ENCODE measurements around the gene MOB2.

Gene MOB2

DNA sequence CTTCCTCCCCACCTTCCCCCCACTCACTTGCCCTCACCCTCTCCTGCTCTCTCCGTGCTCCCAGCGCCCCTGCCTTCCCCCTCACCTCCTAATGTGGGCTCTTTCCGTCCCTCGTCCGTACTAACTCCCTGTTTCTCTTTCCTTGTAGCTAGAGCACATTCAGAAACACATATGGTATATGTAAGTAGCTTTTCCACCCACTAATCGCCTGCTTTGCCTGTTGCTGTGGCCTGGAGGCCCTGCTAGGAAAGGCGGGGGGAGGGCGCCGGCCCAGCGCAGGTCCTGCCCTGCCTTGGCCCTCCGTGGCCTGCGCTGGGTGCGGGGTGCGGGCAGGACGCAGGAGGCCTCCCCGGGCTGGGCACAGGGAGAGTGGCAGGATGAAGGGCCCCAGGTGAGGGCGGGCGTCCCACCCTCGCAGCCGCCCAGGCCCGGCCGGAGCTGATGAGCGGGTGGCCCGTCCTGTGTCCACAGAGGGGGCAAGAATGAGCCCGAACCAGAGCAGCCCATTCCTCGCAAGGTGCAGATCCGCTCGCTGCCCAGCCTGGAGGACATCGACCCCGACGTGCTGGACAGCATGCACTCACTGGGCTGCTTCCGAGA is 41.7 kb downstream of the MOB2 start:
- TF ChIP-seq, protein P1, sequence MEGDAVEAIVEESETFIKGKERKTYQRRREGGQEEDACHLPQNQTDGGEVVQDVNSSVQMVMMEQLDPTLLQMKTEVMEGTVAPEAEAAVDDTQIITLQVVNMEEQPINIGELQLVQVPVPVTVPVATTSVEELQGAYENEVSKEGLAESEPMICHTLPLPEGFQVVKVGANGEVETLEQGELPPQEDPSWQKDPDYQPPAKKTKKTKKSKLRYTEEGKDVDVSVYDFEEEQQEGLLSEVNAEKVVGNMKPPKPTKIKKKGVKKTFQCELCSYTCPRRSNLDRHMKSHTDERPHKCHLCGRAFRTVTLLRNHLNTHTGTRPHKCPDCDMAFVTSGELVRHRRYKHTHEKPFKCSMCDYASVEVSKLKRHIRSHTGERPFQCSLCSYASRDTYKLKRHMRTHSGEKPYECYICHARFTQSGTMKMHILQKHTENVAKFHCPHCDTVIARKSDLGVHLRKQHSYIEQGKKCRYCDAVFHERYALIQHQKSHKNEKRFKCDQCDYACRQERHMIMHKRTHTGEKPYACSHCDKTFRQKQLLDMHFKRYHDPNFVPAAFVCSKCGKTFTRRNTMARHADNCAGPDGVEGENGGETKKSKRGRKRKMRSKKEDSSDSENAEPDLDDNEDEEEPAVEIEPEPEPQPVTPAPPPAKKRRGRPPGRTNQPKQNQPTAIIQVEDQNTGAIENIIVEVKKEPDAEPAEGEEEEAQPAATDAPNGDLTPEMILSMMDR (IDR thresholded peaks at IDR 0.05; ENCODE audit: low read depth, low read length): no peak
- DNase-seq (ENCODE audit: low read depth, low spot score): no peak
- in situ Hi-C loops (cut with HindIII; ENCODE audit: low sequenced_read_pairs): no loop called here
- H3K4me3 ChIP-seq (ENCODE audit: low read depth, low read length): no peak overlapping the region

DNA sequence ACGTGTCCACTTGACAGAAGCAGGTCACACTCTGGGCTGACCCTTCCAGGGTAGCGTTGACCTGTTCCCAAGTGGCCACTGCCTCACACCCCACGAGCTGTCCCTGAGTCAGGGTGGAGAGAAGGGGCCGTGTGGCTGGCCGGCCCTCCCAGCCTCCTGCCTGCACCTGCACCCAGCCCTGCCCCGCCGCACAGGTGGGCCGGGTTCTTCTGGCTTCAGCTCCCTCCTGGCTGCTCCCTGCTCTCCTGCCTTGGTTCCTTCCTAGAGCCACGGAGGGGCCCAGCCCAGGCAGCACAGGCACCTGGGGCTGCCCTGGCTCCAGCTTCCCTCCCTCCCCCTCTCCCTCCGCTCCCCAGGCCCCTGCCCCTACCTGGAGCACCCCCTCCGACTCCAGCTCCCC is 42.3 kb downstream of the MOB2 start:
- DNase-seq (ENCODE audit: low read depth, low spot score): no peak
- in situ Hi-C loops (cut with HindIII; ENCODE audit: low sequenced_read_pairs): no loop called here
- TF ChIP-seq, protein P1 (IDR thresholded peaks at IDR 0.05; ENCODE audit: low read depth, low read length): no peak
- no peak overlapping the region for H3K4me3 ChIP-seq (ENCODE audit: low read depth, low read length)

DNA sequence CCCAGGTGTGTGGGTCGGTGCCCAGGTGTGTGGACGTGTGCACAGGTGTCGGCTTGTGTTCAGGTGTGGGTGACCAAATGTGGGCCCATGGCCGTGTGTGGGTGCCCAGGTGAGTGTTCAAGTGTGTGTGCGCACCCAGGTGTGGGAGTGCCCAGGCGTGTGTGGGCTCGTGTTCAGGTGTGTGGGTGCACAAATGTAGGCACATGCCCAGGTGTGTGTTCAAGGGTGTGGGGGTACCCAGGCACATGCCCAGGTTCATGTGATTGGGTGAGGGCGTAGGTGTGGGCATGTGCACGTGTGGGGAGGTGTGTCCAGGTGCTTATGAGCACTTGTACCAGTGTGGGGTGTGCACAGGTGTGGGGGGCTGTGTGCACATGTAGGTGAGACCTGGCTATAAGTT is 42.8 kb downstream of the MOB2 start:
- TF ChIP-seq, protein P1 (IDR thresholded peaks at IDR 0.05; ENCODE audit: low read depth, low read length): no peak
- DNase-seq (ENCODE audit: low read depth, low spot score): no peak
- H3K4me3 ChIP-seq (ENCODE audit: low read depth, low read length): no peak overlapping the region
- in situ Hi-C loops (cut with HindIII; ENCODE audit: low sequenced_read_pairs): no loop called here

DNA sequence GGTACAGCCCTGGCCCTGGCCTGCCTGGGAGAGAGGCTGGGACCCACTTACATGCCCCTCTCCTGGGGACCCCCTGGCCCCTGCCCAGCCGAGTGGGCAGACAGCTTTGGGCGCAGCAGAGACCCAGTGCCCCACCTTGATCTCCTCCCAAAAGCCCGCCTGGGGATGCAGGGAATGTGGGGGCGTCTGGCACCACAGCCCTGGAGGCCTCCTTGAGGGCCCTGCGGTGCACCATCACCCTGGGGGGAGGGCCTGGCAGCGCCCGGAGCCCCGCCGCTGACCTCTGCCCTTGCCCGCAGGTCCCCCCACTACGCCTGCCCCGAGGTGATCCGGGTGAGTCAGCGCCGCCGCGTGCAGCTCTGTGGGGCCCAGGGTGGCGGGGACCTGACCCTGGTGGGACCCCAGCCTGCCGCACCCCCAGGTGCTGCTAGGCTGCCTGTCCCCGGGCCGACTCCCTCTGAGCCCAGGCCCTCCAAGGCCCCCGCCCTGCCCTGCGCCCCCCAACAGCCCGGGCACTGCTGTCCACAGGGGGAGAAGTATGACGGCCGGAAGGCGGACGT is 43.7 kb downstream of the MOB2 start:
- no peak for DNase-seq (ENCODE audit: low read depth, low spot score)
- TF ChIP-seq, protein P1 (IDR thresholded peaks at IDR 0.05; ENCODE audit: low read depth, low read length): no peak
- in situ Hi-C loops (cut with HindIII; ENCODE audit: low sequenced_read_pairs): no loop called here
- no peak overlapping the region for H3K4me3 ChIP-seq (ENCODE audit: low read depth, low read length)

DNA sequence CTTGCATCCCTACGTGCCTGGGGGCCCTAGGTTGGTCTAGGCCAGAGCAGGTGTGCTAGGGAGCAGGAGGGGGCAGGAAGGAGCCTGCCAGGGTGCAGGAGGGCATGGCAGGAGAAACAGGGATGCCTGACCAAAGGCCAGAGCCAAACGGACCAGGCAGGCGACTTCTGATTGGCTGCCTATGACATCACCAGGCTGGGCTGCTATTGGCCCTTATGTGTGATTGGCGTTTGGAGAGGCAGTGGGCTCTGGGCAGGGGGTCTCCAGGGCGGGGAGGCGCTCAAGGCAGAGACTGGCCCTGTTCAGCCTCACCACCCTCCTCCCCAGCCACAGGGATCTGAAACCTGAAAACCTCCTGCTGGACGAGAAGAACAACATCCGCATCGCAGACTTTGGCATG is 44.4 kb downstream of the MOB2 start:
- DNase-seq (ENCODE audit: low read depth, low spot score): no peak
- no peak overlapping the region for H3K4me3 ChIP-seq (ENCODE audit: low read depth, low read length)
- in situ Hi-C loops (cut with HindIII; ENCODE audit: low sequenced_read_pairs): no loop called here
- TF ChIP-seq, protein P1 (IDR thresholded peaks at IDR 0.05; ENCODE audit: low read depth, low read length): no peak

DNA sequence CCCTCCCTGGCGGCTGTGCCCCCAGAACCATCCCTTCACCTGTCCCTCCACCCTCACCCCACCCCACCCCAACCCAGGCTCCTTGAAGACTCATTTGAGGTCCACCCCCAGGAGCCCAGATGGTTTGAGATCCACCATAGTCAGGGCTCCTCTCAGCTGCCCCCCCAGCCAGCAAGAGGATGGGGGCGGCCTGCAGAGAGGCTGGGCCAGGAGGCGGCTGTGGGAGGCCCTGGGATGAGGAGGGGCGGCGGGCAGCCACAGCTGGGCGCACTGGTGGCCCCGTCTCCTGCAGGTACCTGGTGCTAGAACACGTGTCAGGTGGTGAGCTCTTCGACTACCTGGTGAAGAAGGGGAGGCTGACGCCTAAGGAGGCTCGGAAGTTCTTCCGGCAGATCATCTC is 46.1 kb downstream of the MOB2 start:
- in situ Hi-C loops (cut with HindIII; ENCODE audit: low sequenced_read_pairs): no loop called here
- no peak for DNase-seq (ENCODE audit: low read depth, low spot score)
- H3K4me3 ChIP-seq (ENCODE audit: low read depth, low read length): no peak overlapping the region
- TF ChIP-seq, protein P1 (IDR thresholded peaks at IDR 0.05; ENCODE audit: low read depth, low read length): no peak

Measured in astrocyte of the spinal cord (primary cell).